GM12801 (cell line): ENCODE data around the gene ZNF644.

Source experiments
- CTCF ChIP-seq: IDR thresholded peaks from one replicate; pipeline ENCODE4 v1.5.1; 2011; ENCODE audit warnings: control low read depth; ENCODE audit not compliant: insufficient read length; ENCODE audit errors: extremely low read depth

The ZNF644 gene

GRCh38 chr1:90957497-90957896 is 64.3 kb downstream of the ZNF644 start:
- TF ChIP-seq CTCF, result no peak

GRCh38 chr1:90955769-90956168 is 66.1 kb downstream of the ZNF644 start:
- no peak for TF ChIP-seq CTCF

GRCh38 chr1:90952906-90953305 is 68.9 kb downstream of the ZNF644 start:
- no peak for TF ChIP-seq CTCF

DNA sequence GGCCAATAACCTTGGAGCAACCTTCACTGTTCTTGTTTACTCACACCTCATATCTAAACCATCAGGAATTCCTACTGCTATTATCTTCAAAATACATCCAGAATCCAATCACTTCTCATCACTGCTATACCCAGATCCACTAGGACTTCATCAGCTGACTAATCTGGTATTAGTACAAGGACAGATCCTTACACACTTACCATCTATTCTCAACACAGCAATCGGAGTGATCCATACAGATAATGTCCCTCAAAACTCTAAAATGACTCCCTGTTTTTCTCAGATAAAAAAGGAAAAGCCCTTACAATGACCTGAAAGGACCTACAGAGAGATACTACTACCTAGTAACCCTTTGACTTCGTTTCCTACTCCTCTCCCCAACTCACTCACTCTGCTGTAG is 70.8 kb downstream of the ZNF644 start:
- no peak for TF ChIP-seq CTCF

GRCh38 chr1:90948301-90948700 is 73.5 kb downstream of the ZNF644 start:
- no peak for TF ChIP-seq CTCF

DNA sequence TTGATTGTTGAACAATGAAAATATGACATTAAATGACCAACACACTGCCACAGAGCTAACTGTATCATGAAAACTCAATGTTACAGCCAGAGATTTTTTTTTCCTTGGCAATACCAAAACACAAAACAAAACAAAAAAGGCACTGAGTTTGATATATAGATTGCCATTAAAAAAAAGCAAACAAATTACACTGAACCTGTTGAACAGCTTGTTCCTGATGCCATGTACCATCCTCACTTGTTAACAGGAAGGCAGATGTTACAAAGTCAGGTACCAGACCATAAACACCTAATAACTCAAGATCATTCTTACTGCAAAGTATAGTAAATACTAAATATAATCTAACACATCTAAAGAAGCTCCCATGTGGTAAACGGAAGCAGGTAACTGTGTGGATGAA is 75.2 kb downstream of the ZNF644 start:
- no peak for TF ChIP-seq CTCF

DNA sequence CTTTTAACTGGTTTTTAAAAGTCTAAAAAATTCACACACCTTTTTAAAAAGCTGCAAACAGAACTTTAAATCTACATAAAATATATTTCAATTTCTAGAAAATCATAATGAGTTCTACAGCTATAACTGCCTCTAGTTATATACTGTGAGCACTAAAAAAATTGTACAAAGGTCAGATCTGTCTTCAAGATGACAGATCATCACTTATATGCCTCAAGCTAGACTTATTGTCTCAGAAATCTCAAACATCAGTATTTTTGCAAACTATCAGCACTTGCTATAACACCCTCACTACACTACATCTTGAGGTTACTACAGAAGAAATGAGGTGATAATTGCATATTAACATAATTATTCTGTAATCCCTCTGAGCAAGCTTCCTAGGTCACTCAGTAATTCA is 76.5 kb downstream of the ZNF644 start:
- TF ChIP-seq CTCF, result no peak

- no peak for TF ChIP-seq CTCF
Observed at GRCh38 chr1:90943966-90944365, 77.9 kb downstream of the ZNF644 start.
